Esophagus muscularis mucosa (tissue), 3 donors: ENCODE measurements around the gene SAMD4B.

ENCODE experiments used
- CTCF ChIP-seq, 3 experiments: fragments of 200-600 bp in 2 of 3; fragments of 450-650 bp in 1 of 3; sonication (generic) in 2 of 3; IDR thresholded peaks; one replicate each; pipeline ENCODE4 v1.5.1; 2017 to 2019; ENCODE audit warnings: antibody characterized with exemption in 3 of 3, mild to moderate bottlenecking in 2 of 3, moderate library complexity in 1 of 3
- POLR2A ChIP-seq: fragments of 450-650 bp; IDR thresholded peaks from one replicate; pipeline ENCODE4 v1.6.1; 2017; ENCODE audit warnings: antibody characterized with exemption, moderate library complexity, mild to moderate bottlenecking, low read depth
- POLR2AphosphoS5 ChIP-seq, 2 donors: sonication (generic); formaldehyde crosslinking; IDR thresholded peaks; one replicate each; pipeline ENCODE4 v1.6.1; 2017; ENCODE audit warnings: antibody characterized with exemption in 2 of 2

DNA sequence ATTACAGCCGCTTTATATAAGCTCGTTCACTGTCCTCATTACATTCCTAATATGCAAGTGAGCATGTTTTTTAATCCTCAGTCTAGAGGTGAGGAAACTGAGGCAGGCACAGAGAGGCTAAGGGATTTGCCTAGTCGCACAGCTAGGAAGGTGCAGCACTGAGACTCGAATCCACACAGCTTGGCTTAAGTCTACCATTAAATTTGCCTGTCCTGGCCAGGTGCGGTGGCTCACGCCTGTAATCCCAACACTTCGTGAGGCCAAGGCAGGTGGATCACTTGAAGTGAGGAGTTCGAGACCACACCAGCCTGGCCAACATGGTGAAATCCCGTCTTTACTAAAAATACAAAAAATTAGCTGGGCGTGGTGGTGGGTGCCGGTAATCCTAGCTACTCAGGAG, 85.5 kb downstream of the SAMD4B start:
- no peak for TF ChIP-seq POLR2A
- no peak for TF ChIP-seq CTCF (IDR thresholded peaks at IDR 0.05)
- TF ChIP-seq POLR2AphosphoS5 (IDR thresholded peaks at IDR 0.05) = no peak
